Right lobe of liver (tissue), 6 donors: ENCODE measurements around the gene DAGLA. TPM values are rescaled to one million over a fixed set of nuclear protein-coding genes. Genes with fewer than 3 reads are reported as not detected.
A peak's percentile ranks its signal among the peaks of the same experiment; 100 is the strongest.

Source experiments
- ATAC-seq, 4 donors: fragments of 200-7000 bp; cut with Tn5 transposase; one replicate each; pipeline ENCODE4 v1.9.1; 2020; ENCODE audit warnings: mild to moderate bottlenecking in 4 of 4, moderate library complexity in 4 of 4
- DNase-seq, 3 donors: peaks; one replicate each; pipeline ENCODE4 v3.0.0-alpha.2; 2020
- H3K27ac ChIP-seq, 3 donors: fragments of 200-600 bp; one replicate each; pipeline ENCODE4 v1.8.0; 2022
- H3K27me3 ChIP-seq, 2 donors: fragments of 200-600 bp; one replicate each; pipeline ENCODE4 v1.8.0; 2022
- H3K36me3 ChIP-seq, 4 donors: fragments of 200-600 bp; sonication (generic) in 1 of 4; one replicate each; pipeline versions ENCODE4 v1.5.1 to v1.8.0; 2017 to 2022; ENCODE audit warnings: control low read depth in 1 of 4
- H3K4me1 ChIP-seq, 4 donors: fragments of 200-600 bp; sonication (generic) in 1 of 4; one replicate each; pipeline versions ENCODE4 v1.5.1 to v1.8.0; 2017 to 2022; ENCODE audit warnings: control low read depth in 1 of 4
- H3K4me3 ChIP-seq, 3 donors: fragments of 200-600 bp; one replicate each; pipeline ENCODE4 v1.8.0; 2022
- H3K9me3 ChIP-seq, 4 donors: fragments of 200-600 bp; sonication (generic) in 1 of 4; one replicate each; pipeline versions ENCODE4 v1.5.1 to v1.8.0; 2017 to 2022; ENCODE audit warnings: control low read depth in 1 of 4
- CTCF ChIP-seq, 4 donors: fragments of 200-600 bp in 3 of 4; fragments of 450-650 bp in 1 of 4; IDR thresholded peaks; one replicate each; pipeline versions ENCODE4 v1.5.1 to v1.8.0; 2016 to 2022; ENCODE audit warnings: antibody characterized with exemption in 4 of 4, mild to moderate bottlenecking in 2 of 4
- POLR2A ChIP-seq: fragments of 450-650 bp; IDR thresholded peaks from one replicate; pipeline ENCODE4 v1.6.1; 2017; ENCODE audit warnings: antibody characterized with exemption, mild to moderate bottlenecking
- WGBS: methylation state at CpG from one replicate; pipeline ENCODE4 v1.1.6; 2018; ENCODE audit warnings: low coverage, low lambda C conversion rate; ENCODE audit not compliant: insufficient coverage; ENCODE audit errors: missing lambda C conversion rate; 5-methylcytosine and 5-hydroxymethylcytosine counted together
- intact Hi-C, 2 donors: fragments of 100-400 bp; cut with DNase I; formaldehyde crosslinking; loops; one replicate each; pipeline versions ENCODE4 v1.11.2 to v1.14.1; 2022
- total RNA-seq, 6 experiments: library from RNA; depleted of rRNA in 2 of 6; stranded (reverse); fragments of >200 nt in 2 of 6; fragmentation: NEBNext Ultra II Directional in 3 of 6; extraction: Animal tissue kit (Norgen Biotek cat#: 25700) in 3 of 6; gene quantifications; one replicate each; pipeline versions ENCODE4 v1.1.0 to v1.2.4, GENCODE V29; 2016 to 2023
- donor health status: DM: no; HTN: yes; CAD: no.
- donor health status: DM: no; HTN: no; CAD: no.
- donor health status: DM: no; HTN: no; CAD: no.
- donor health status: DM: no; HTN: yes; CAD: no.
- donor health status: DM: no; HTN: yes; CAD: no.

Gene DAGLA
- total RNA-seq, 6 experiments from 2014 or later, result 0.33 to 5.5 (median 0.79) TPM

- no peaks in the 10 kb centered on the region for H3K9me3 ChIP-seq
- 80% methylated on average over 1 of the region's 13 CpGs for WGBS
- DNase-seq (no peak), ATAC-seq (no peak)
- no peak for TF ChIP-seq CTCF (IDR thresholded peaks at IDR 0.05)
- TF ChIP-seq POLR2A, result no peak
- H3K27me3 ChIP-seq, result no peaks in the 10 kb centered on the region
- H3K4me1 ChIP-seq, result no peaks in the 10 kb centered on the region
- no peak overlapping the region for H3K4me3 ChIP-seq
- no peak overlapping the region for H3K27ac ChIP-seq
- intact Hi-C loops, result no loop called here
- H3K36me3 ChIP-seq, result no peaks in the 10 kb centered on the region
Measured at GRCh38 chr11:61699737-61700160, 19.6 kb downstream of the DAGLA start.

GRCh38 chr11:61700212-61700611, 20.0 kb downstream of the DAGLA start:
- H3K4me3 ChIP-seq, result no peak overlapping the region
- no peaks in the 10 kb centered on the region for H3K4me1 ChIP-seq
- H3K36me3 ChIP-seq, result no peaks in the 10 kb centered on the region
- H3K27me3 ChIP-seq, result no peaks in the 10 kb centered on the region
- ATAC-seq (peak in 2 of 4 donors; percentile 20 to 21), DNase-seq (no peak)
- TF ChIP-seq POLR2A, result no peak
- TF ChIP-seq CTCF (IDR thresholded peaks at IDR 0.05), result no peak
- intact Hi-C loops, result no loop called here
- no peak overlapping the region for H3K27ac ChIP-seq
- 85% methylated on average over 3 of the region's 5 CpGs for WGBS
- no peaks in the 10 kb centered on the region for H3K9me3 ChIP-seq

- H3K27me3 ChIP-seq, result no peaks in the 10 kb centered on the region
- H3K4me3 ChIP-seq, result no peak overlapping the region
- no peak overlapping the region for H3K27ac ChIP-seq
- DNase-seq (no peak), ATAC-seq (no peak)
- TF ChIP-seq CTCF (IDR thresholded peaks at IDR 0.05), result no peak
- TF ChIP-seq POLR2A, result no peak
- WGBS, result 94% methylated on average over 2 of the region's 8 CpGs
- intact Hi-C loops, result no loop called here
- no peaks in the 10 kb centered on the region for H3K9me3 ChIP-seq
- no peaks in the 10 kb centered on the region for H3K4me1 ChIP-seq
- H3K36me3 ChIP-seq, result no peaks in the 10 kb centered on the region
Measured at GRCh38 chr11:61700720-61701119, 20.5 kb downstream of the DAGLA start.

- DNase-seq (no peak), ATAC-seq (peak; percentile 28 to 61 (median 30))
- H3K4me3 ChIP-seq, result no peak overlapping the region
- H3K27me3 ChIP-seq, result no peaks in the 10 kb centered on the region
- WGBS, result 46% methylated on average over 7 of the region's 18 CpGs
- no peaks in the 10 kb centered on the region for H3K9me3 ChIP-seq
- H3K4me1 ChIP-seq, result no peaks in the 10 kb centered on the region
- H3K36me3 ChIP-seq, result no peaks in the 10 kb centered on the region
- intact Hi-C loops, result no loop called here
- TF ChIP-seq CTCF (IDR thresholded peaks at IDR 0.05), result no peak
- TF ChIP-seq POLR2A, result no peak
- no peak overlapping the region for H3K27ac ChIP-seq
Measured at GRCh38 chr11:61701242-61701886, 21.2 kb downstream of the DAGLA start.
